HG03432 (cell line): ENCODE data around the gene RNF6.
"Not testable (repeated sequence)": the region's sequence is repeated elsewhere in the genome, so short reads cannot be mapped to it uniquely, and the experiment has no call there.

Source experiments
- ATAC-seq: cut with Tn5 transposase; IDR thresholded peaks from one replicate; pipeline ENCODE4 v1.9.1; 2021; ENCODE audit warnings: mild to moderate bottlenecking, moderate library complexity; ENCODE audit not compliant: unreplicated experiment

The RNF6 gene

GRCh38 chr13:26221721-26222519 is at the start of gene RNF6:
TSS of gene RNF6 (minus strand) at chr13:26222314. CDS start at chr13:26219649, 2,665 bp downstream.
- ATAC-seq: peak; percentile 97

- no peak for ATAC-seq
Measured at GRCh38 chr13:26270707-26271106, 48.6 kb upstream of the RNF6 start.

- no peak for ATAC-seq
Measured at GRCh38 chr13:26266311-26266710, 44.2 kb upstream of the RNF6 start.

- no peak for ATAC-seq
Measured at GRCh38 chr13:26262156-26262555, 40.0 kb upstream of the RNF6 start.

- ATAC-seq: no peak
Measured at GRCh38 chr13:26259634-26260033, 37.5 kb upstream of the RNF6 start.

- ATAC-seq: no peak
Measured at GRCh38 chr13:26257049-26257448, 34.9 kb upstream of the RNF6 start.

- no peak for ATAC-seq
Measured at GRCh38 chr13:26255691-26256277, 33.7 kb upstream of the RNF6 start.

GRCh38 chr13:26255115-26255514 is 33.0 kb upstream of the RNF6 start:
- ATAC-seq: no peak

GRCh38 chr13:26254583-26255111 is 32.5 kb upstream of the RNF6 start:
- peak; percentile 42 for ATAC-seq

- peak; percentile 90 for ATAC-seq
Measured at GRCh38 chr13:26253787-26254582, 31.9 kb upstream of the RNF6 start, which contains the start of gene CDK8. TSS of gene CDK8 (plus strand) at chr13:26254129. CDS start at chr13:26254642, 513 bp downstream.

- ATAC-seq: no peak
Measured at GRCh38 chr13:26253262-26253786, 31.2 kb upstream of the RNF6 start.

GRCh38 chr13:26252006-26252405 is 29.9 kb upstream of the RNF6 start:
- ATAC-seq: not testable (repeated sequence)

- no peak for ATAC-seq
Measured at GRCh38 chr13:26249551-26249950, 27.4 kb upstream of the RNF6 start.

- no peak for ATAC-seq
Measured at GRCh38 chr13:26247608-26248007, 25.5 kb upstream of the RNF6 start.

- no peak for ATAC-seq
Measured at GRCh38 chr13:26247011-26247410, 24.9 kb upstream of the RNF6 start.

GRCh38 chr13:26246154-26246553 is 24.0 kb upstream of the RNF6 start:
- ATAC-seq: no peak

- no peak for ATAC-seq
Measured at GRCh38 chr13:26236296-26236695, 14.2 kb upstream of the RNF6 start.

GRCh38 chr13:26230703-26231102 is 8.6 kb upstream of the RNF6 start:
- ATAC-seq: no peak

GRCh38 chr13:26229080-26229615 is 7.0 kb upstream of the RNF6 start:
- no peak for ATAC-seq

- no peak for ATAC-seq
Measured at GRCh38 chr13:26228096-26228495, 6.0 kb upstream of the RNF6 start.
